Thymus (tissue), 11 donors: ENCODE results near the gene ASAP2. TPM values are rescaled to one million over a fixed set of nuclear protein-coding genes. Genes with fewer than 3 reads are reported as not detected.

Experiments
- DNase-seq, 9 donors: peaks; one replicate each; pipeline ENCODE4 v3.0.0-alpha.2; 2013; ENCODE audit warnings: low spot score in 9 of 9, low read depth in 6 of 9, missing footprints in 1 of 9
- H3K27ac ChIP-seq, 2 donors: one replicate each; pipeline ENCODE4 v1.5.1; 2013; ENCODE audit warnings: control low read depth in 1 of 2, low read depth in 1 of 2, low read length in 1 of 2, mild to moderate bottlenecking in 1 of 2, moderate library complexity in 1 of 2
- H3K27me3 ChIP-seq, 2 donors: one replicate each; pipeline ENCODE4 v1.5.1; 2013; ENCODE audit warnings: low read length in 1 of 2; ENCODE audit not compliant: control insufficient read depth in 2 of 2, insufficient read depth in 1 of 2
- H3K36me3 ChIP-seq, 2 donors: one replicate each; pipeline ENCODE4 v1.5.1; 2013; ENCODE audit warnings: low read length in 1 of 2, mild to moderate bottlenecking in 1 of 2, moderate library complexity in 1 of 2; ENCODE audit not compliant: control insufficient read depth in 2 of 2, insufficient read depth in 2 of 2
- H3K4me1 ChIP-seq, 2 donors: one replicate each; pipeline ENCODE4 v1.5.1; 2013; ENCODE audit warnings: low read length in 2 of 2; ENCODE audit not compliant: control insufficient read depth in 2 of 2, insufficient read depth in 2 of 2
- H3K4me3 ChIP-seq, 2 donors: one replicate each; pipeline ENCODE4 v1.5.1; 2013; ENCODE audit warnings: low read length in 2 of 2, control low read depth in 1 of 2, mild to moderate bottlenecking in 1 of 2
- H3K9me3 ChIP-seq, 2 donors: one replicate each; pipeline ENCODE4 v1.5.1; 2013; ENCODE audit warnings: low read length in 1 of 2, mild to moderate bottlenecking in 1 of 2; ENCODE audit not compliant: control insufficient read depth in 2 of 2, insufficient read depth in 1 of 2
- WGBS: extraction: QIAGEN DNeasy Blood & Tissue Kit; methylation state at CpG from one replicate; pipeline ENCODE4 v1.1.7; 2013; 5-methylcytosine and 5-hydroxymethylcytosine counted together
- polyA plus RNA-seq: library from polyadenylated mRNA; stranded (reverse); fragments of 200-250 nt; gene quantifications from one replicate; pipeline ENCODE4 v1.2.3, GENCODE V29; 2013
- total RNA-seq: library from RNA; stranded (reverse); fragments of 120-200 nt; gene quantifications from one replicate; pipeline ENCODE4 v1.2.4, GENCODE V29; 2013
- donor health status: healthy.

ASAP2 gene
- total and polyA plus RNA-seq, 2 donors = 3.3 to 6.7 TPM

- H3K9me3 ChIP-seq = no peaks in the 10 kb centered on the region
- H3K27ac ChIP-seq = no peak overlapping the region
- H3K4me3 ChIP-seq = no peak overlapping the region
- no peak for DNase-seq
- H3K27me3 ChIP-seq = no peaks in the 10 kb centered on the region
- 94% methylated on average over 13 of the region's 13 CpGs for WGBS
- peaks cover 0 to 22% of the 10 kb centered on the region in 2 donors for H3K4me1 ChIP-seq
- no peaks in the 10 kb centered on the region for H3K36me3 ChIP-seq
Measured at GRCh38 chr2:9332136-9332852, 125.7 kb downstream of the ASAP2 start.

DNA sequence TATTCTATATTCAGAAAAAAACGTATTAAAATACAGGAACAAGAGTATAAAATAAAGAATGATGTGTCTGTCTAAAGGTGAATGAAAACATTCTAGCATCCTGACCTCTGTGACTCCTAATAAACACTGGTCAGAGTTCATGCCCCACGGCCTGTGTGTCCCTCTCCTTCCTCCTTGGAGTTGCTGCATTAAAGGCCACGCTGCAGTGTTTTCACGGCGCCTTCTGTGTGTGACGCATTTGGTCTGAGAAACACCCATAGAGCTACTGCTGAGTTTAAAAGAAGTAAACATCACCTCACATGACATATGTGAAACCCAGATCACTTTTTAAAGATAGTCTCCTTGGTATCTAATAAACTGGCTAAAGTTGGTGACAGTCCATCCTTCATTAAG, 126.2 kb downstream of the ASAP2 start:
- no peak for DNase-seq
- Histone ChIP-seq H3K27ac (no peak overlapping the region), H3K4me3 (no peak overlapping the region), H3K4me1 (peaks cover 0 to 22% of the 10 kb centered on the region in 2 donors), H3K9me3 (no peaks in the 10 kb centered on the region), H3K27me3 (no peaks in the 10 kb centered on the region), H3K36me3 (no peaks in the 10 kb centered on the region)
- WGBS = 95% methylated on average over 6 of the region's 6 CpGs

GRCh38 chr2:9333591-9334171, 127.1 kb downstream of the ASAP2 start:
- Histone ChIP-seq H3K27ac (no peak overlapping the region), H3K27me3 (no peaks in the 10 kb centered on the region), H3K4me3 (no peak overlapping the region), H3K36me3 (no peaks in the 10 kb centered on the region), H3K9me3 (no peaks in the 10 kb centered on the region), H3K4me1 (peaks cover 0 to 22% of the 10 kb centered on the region in 2 donors)
- whole genome bisulfite sequencing = 75% methylated on average over 7 of the region's 7 CpGs
- DNase-seq = peak in 3 of 9 donors; percentile 9 to 47 (median 10)

- peaks cover 0 to 18% of the 10 kb centered on the region in 2 donors for H3K4me1 ChIP-seq
- no peak overlapping the region for H3K27ac ChIP-seq
- H3K4me3 ChIP-seq = no peak overlapping the region
- WGBS = 97% methylated on average over 14 of the region's 14 CpGs
- no peak for DNase-seq
- no peaks in the 10 kb centered on the region for H3K27me3 ChIP-seq
- no peaks in the 10 kb centered on the region for H3K36me3 ChIP-seq
- no peaks in the 10 kb centered on the region for H3K9me3 ChIP-seq
Measured at GRCh38 chr2:9334761-9335160, 128.1 kb downstream of the ASAP2 start.

DNA sequence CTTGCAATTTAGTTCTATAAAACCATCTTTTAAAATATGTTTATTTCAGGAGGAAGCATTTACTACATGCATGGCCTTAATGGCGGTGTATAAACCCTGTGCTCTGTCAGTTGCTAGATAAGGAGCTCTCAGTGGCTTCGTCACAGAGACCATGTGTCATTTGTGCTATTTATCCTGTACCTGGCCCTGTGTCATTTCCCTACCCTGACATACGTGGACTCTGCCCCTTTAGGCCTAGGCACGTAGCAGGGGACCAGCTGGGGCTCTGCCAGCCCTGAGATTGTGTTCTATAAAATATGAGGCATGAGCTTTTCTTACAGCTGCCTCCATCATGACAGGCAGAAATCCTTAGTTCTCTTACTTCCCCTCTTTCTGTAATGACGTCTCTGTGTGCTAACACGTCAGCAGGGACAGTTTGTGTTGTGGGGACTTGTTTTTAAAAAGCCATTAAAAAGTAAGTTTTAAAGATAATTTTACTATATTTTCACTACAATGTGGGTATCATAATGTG, 128.8 kb downstream of the ASAP2 start:
- WGBS = 91% methylated on average over 6 of the region's 6 CpGs
- no peaks in the 10 kb centered on the region for H3K9me3 ChIP-seq
- H3K4me1 ChIP-seq = peaks cover 0 to 16% of the 10 kb centered on the region in 2 donors
- no peaks in the 10 kb centered on the region for H3K36me3 ChIP-seq
- H3K27ac ChIP-seq = no peak overlapping the region
- no peak overlapping the region for H3K4me3 ChIP-seq
- no peaks in the 10 kb centered on the region for H3K27me3 ChIP-seq
- DNase-seq = no peak

DNA sequence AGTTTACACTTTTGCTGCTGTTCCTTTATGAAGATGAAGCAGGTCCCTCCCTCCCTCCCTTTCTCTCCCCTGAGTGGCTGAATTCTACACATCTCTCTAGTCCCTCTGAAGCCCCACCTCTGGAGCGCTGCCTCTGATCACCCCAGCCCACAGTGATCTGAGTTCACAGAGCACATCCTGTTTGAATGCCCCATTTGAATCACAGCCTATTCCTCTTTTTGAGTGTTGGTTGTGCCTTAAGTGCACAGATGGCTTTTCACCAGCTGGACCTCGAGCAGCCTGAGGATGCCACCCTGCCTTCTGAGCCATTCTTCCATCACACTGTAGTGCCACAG, 129.6 kb downstream of the ASAP2 start:
- Histone ChIP-seq H3K27me3 (no peaks in the 10 kb centered on the region), H3K4me3 (no peak overlapping the region), H3K9me3 (no peaks in the 10 kb centered on the region), H3K36me3 (no peaks in the 10 kb centered on the region), H3K27ac (peak overlapping the region; percentile 36 to 63), H3K4me1 (peaks cover 0 to 13% of the 10 kb centered on the region in 2 donors)
- peak in 8 of 9 donors; percentile 25 to 78 (median 33) for DNase-seq
- WGBS = 37% methylated on average over 2 of the region's 2 CpGs

- H3K4me3 ChIP-seq = no peak overlapping the region
- H3K4me1 ChIP-seq = peaks cover 0 to 9% of the 10 kb centered on the region in 2 donors
- H3K27me3 ChIP-seq = no peaks in the 10 kb centered on the region
- no peaks in the 10 kb centered on the region for H3K36me3 ChIP-seq
- WGBS = 90% methylated on average over 14 of the region's 14 CpGs
- H3K27ac ChIP-seq = peak overlapping the region; percentile 36 to 63
- peak in 1 of 9 donors; percentile 30 for DNase-seq
- H3K9me3 ChIP-seq = no peaks in the 10 kb centered on the region
Measured at GRCh38 chr2:9336576-9337314, 130.1 kb downstream of the ASAP2 start.

DNA sequence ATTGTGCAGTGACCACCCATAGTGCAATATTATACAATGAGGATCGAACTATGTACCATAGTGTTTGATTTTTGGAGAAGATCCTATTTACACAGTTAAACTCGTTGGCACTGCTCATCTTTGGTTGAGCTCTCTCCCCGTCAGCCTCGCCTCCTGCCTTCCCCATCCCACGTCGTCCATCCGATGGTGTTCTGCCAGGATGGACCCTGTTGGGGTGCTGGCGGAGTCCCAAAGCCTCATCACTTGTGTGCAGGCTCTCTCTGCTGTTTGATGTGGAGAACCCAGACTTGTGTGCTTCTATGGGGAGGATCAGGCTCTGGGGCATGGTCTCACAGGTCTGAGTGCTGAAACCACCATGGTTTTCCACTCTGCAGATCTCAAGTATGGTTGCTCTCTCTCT, 131.3 kb downstream of the ASAP2 start:
- H3K4me1 ChIP-seq = peaks cover 0 to 9% of the 10 kb centered on the region in 2 donors
- DNase-seq = no peak
- H3K4me3 ChIP-seq = no peak overlapping the region
- no peaks in the 10 kb centered on the region for H3K27me3 ChIP-seq
- H3K36me3 ChIP-seq = no peaks in the 10 kb centered on the region
- H3K27ac ChIP-seq = no peak overlapping the region
- no peaks in the 10 kb centered on the region for H3K9me3 ChIP-seq
- 97% methylated on average over 8 of the region's 8 CpGs for WGBS

- Histone ChIP-seq H3K4me1 (peaks cover 0 to 4% of the 10 kb centered on the region in 2 donors), H3K36me3 (no peaks in the 10 kb centered on the region), H3K9me3 (no peaks in the 10 kb centered on the region), H3K27me3 (no peaks in the 10 kb centered on the region), H3K4me3 (no peak overlapping the region), H3K27ac (no peak overlapping the region)
- 97% methylated on average over 12 of the region's 12 CpGs for WGBS
- DNase-seq = no peak
Measured at GRCh38 chr2:9341337-9341887, 134.8 kb downstream of the ASAP2 start.
